SK-N-SH treated with all-trans-retinoic acid at 6 μM for 48 hours (cell line): Measurements from ENCODE around the gene COX19.

Source experiments
- ATAC-seq: fragments of 200-7000 bp; cut with Tn5 transposase; 3 replicates; pipeline ENCODE4 v1.9.1; 2020; ENCODE audit warnings: mild to moderate bottlenecking, moderate library complexity
- ARNTL ChIP-seq: fragments of 450-650 bp; formaldehyde crosslinking; IDR thresholded peaks from 2 replicates; pipeline ENCODE4 v1.5.0; 2020; ENCODE audit warnings: low read depth, mild to moderate bottlenecking, moderate library complexity, borderline replicate concordance
- CREB5 ChIP-seq: fragments of 250-450 bp; sonication (Bioruptor Pico); IDR thresholded peaks from 2 replicates; pipeline ENCODE4 v1.5.1; 2020; ENCODE audit warnings: low read depth, mild to moderate bottlenecking, moderate library complexity
- CSDC2 ChIP-seq: fragments of 250-450 bp; sonication (Bioruptor Pico); IDR thresholded peaks from 2 replicates; pipeline ENCODE4 v1.5.0; 2020; ENCODE audit warnings: mild to moderate bottlenecking, moderate library complexity
- CSRNP3 ChIP-seq: fragments of 250-450 bp; sonication (Bioruptor Pico); IDR thresholded peaks from 2 replicates; pipeline ENCODE4 v1.5.1; 2021; ENCODE audit warnings: mild to moderate bottlenecking, moderate library complexity
- ESRRG ChIP-seq: fragments of 250-450 bp; sonication (Bioruptor Pico); IDR thresholded peaks from 2 replicates; pipeline ENCODE4 v1.6.1; 2021; ENCODE audit warnings: mild to moderate bottlenecking
- ISL1 ChIP-seq: fragments of 250-450 bp; sonication (Bioruptor Pico); IDR thresholded peaks from 2 replicates; pipeline ENCODE4 v2.1.2; 2022; ENCODE audit warnings: mild to moderate bottlenecking, moderate library complexity
- OSR1 ChIP-seq: fragments of 250-450 bp; sonication (Bioruptor Pico); IDR thresholded peaks from 2 replicates; pipeline ENCODE4 v1.8.0; 2022; ENCODE audit warnings: moderate library complexity, mild to moderate bottlenecking, inconsistent platforms
- PATZ1 ChIP-seq: fragments of 250-450 bp; sonication (Bioruptor Pico); IDR thresholded peaks from 2 replicates; pipeline ENCODE4 v1.8.0; 2020; ENCODE audit warnings: mild to moderate bottlenecking, moderate library complexity, borderline replicate concordance
- POU6F1 ChIP-seq: fragments of 250-450 bp; sonication (Bioruptor Pico); IDR thresholded peaks from 2 replicates; pipeline ENCODE4 v1.8.0; 2021; ENCODE audit warnings: low read depth, mild to moderate bottlenecking, moderate library complexity, borderline replicate concordance
- PPARA ChIP-seq: fragments of 250-450 bp; sonication (Bioruptor Pico); IDR thresholded peaks from 2 replicates; pipeline ENCODE4 v1.5.0; 2020; ENCODE audit warnings: mild to moderate bottlenecking, borderline replicate concordance
- RARB ChIP-seq: fragments of 250-450 bp; sonication (Bioruptor Pico); IDR thresholded peaks from 2 replicates; pipeline ENCODE4 v1.8.0; 2021; ENCODE audit warnings: mild to moderate bottlenecking, moderate library complexity
- SNAI2 ChIP-seq: fragments of 250-450 bp; sonication (Bioruptor Pico); IDR thresholded peaks from 2 replicates; pipeline ENCODE4 v1.5.0; 2020; ENCODE audit warnings: mild to moderate bottlenecking, moderate library complexity
- TCF4 ChIP-seq: fragments of 250-450 bp; sonication (Bioruptor Pico); IDR thresholded peaks from 2 replicates; pipeline ENCODE4 v1.8.0; 2021; ENCODE audit warnings: mild to moderate bottlenecking, moderate library complexity, borderline replicate concordance
- TOX ChIP-seq: fragments of 250-450 bp; sonication (Bioruptor Pico); IDR thresholded peaks from 2 replicates; pipeline ENCODE4 v1.8.0; 2021; ENCODE audit warnings: mild to moderate bottlenecking, moderate library complexity, borderline replicate concordance
- TSHZ2 ChIP-seq: fragments of 250-450 bp; sonication (Bioruptor Pico); IDR thresholded peaks from 2 replicates; pipeline ENCODE4 v1.5.0; 2020; ENCODE audit warnings: mild to moderate bottlenecking, moderate library complexity
- ZC3H10 ChIP-seq: fragments of 250-450 bp; sonication (Bioruptor Pico); IDR thresholded peaks from 2 replicates; pipeline ENCODE4 v1.5.1; 2021; ENCODE audit warnings: mild to moderate bottlenecking, moderate library complexity
- ZFP3 ChIP-seq: fragments of 250-450 bp; sonication (Bioruptor Pico); IDR thresholded peaks from 2 replicates; pipeline ENCODE4 v1.5.0; 2020; ENCODE audit warnings: mild to moderate bottlenecking, moderate library complexity
- ZFP30 ChIP-seq: fragments of 450-650 bp; formaldehyde crosslinking; IDR thresholded peaks from 2 replicates; pipeline ENCODE4 v1.5.0; 2022; ENCODE audit warnings: mild to moderate bottlenecking, moderate library complexity
- ZNF565 ChIP-seq: fragments of 450-650 bp; formaldehyde crosslinking; conservative IDR thresholded peaks from 2 replicates; pipeline ENCODE4 v1.5.0; 2020; ENCODE audit warnings: low read depth, mild to moderate bottlenecking, moderate library complexity
- ZNF70 ChIP-seq: fragments of 450-650 bp; formaldehyde crosslinking; IDR thresholded peaks from 2 replicates; pipeline ENCODE4 v1.5.0; 2020; ENCODE audit warnings: mild to moderate bottlenecking, moderate library complexity

The COX19 gene

DNA sequence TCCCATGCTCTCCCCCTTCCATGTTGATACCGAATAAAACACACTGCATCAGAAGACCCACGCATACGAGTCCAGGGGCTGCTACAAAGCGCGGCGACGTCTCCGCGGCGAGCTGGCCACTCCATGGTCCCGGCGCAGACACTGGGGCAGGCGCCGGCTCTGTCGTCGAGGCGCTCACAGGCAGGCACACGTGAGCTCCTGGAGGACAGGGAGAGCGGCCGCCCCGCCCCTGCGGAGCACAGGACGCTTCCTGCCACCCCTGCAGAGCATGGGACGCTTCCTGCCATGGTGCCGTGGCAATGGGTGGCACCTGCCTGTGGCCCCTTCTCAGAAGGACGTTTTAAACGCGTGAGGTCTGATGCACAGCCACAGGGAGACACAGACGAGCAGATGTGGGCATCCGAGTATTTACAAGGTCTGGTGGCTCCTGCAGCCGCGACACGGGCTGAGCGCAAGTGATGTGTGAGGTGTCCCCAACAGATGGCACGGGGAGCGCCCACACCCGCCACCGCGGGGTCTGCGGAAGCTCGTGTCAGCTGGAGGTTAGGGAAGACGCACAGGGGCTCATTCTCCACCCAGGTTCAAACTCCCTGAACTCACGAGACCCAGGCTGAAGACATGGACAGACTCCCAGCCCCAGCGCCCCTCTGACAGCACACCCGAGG lies 47.6 kb upstream of the COX19 start:
- TF ChIP-seq ZFP30 (CRISPR knock-in tag) = no peak
- TF ChIP-seq TOX (CRISPR knock-in tag) = no peak
- TF ChIP-seq ISL1 = no peak
- TF ChIP-seq CREB5 (CRISPR knock-in tag) = no peak
- TF ChIP-seq TCF4 (CRISPR knock-in tag) = no peak
- no peak for TF ChIP-seq PATZ1
- no peak for TF ChIP-seq RARB (CRISPR knock-in tag)
- no peak for TF ChIP-seq SNAI2
- TF ChIP-seq ZNF565 (CRISPR knock-in tag) = no peak
- TF ChIP-seq ZFP3 = no peak
- TF ChIP-seq ARNTL (CRISPR knock-in tag) = no peak
- TF ChIP-seq, all 23 proteins: peak for 0
- no peak for ATAC-seq

DNA sequence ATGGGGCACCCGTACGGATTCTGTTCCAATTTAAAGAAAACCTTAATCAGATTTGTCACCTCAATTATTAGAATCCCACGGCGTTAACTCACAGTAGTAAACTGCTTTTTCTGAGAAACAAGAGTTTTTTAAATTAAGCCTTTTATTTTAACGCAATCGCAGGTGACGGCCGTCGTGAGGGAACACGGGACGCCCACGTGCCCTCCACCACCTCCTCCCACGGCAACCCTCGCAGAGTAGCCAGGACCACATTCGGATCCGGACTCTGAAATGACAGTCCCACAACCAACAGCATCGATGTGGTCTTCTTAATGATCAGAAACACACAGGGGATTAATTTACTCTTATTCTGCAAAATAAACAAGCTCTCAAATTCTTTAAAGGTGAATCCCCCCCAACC lies 47.0 kb upstream of the COX19 start:
- TF ChIP-seq ZFP3 (no peak), CSDC2 (CRISPR knock-in tag) (no peak), ESRRG (no peak), POU6F1 (no peak), CSRNP3 (no peak), SNAI2 (no peak), ISL1 (no peak), TSHZ2 (no peak), ZNF70 (CRISPR knock-in tag) (no peak), PPARA (CRISPR knock-in tag) (no peak), ZC3H10 (CRISPR knock-in tag) (no peak), TCF4 (CRISPR knock-in tag) (no peak), ARNTL (CRISPR knock-in tag) (no peak)
- ATAC-seq = no peak

DNA sequence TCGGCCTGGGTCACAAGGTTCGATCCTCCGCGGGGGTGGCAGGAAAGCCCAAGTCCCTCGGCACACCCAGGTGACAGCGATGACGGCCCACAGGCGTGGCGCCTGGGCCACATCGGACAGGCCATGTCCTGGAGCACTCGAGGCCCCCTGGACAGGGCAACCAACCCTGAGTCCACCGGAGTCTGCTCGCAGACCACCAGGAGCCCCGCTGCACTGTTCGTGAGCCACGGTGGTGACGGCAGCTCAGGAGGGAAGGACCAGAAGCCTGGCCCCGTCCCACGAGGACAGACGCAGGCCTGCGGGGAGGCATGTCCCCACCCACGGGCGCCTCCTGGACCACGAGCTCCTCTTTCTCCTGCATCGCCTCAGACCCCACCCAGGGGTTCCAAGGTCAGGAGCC lies 46.6 kb upstream of the COX19 start:
- ATAC-seq = no peak
- TF ChIP-seq TOX (CRISPR knock-in tag) = no peak
- TF ChIP-seq OSR1 (CRISPR knock-in tag) = no peak
- no peak for TF ChIP-seq SNAI2
- TF ChIP-seq ZNF565 (CRISPR knock-in tag) = no peak
- TF ChIP-seq RARB (CRISPR knock-in tag) = no peak
- no peak for TF ChIP-seq ISL1
- TF ChIP-seq PATZ1 = no peak
- no peak for TF ChIP-seq TSHZ2
- no peak for TF ChIP-seq ARNTL (CRISPR knock-in tag)
- no peak for TF ChIP-seq CSDC2 (CRISPR knock-in tag)
- no peak for TF ChIP-seq ZNF70 (CRISPR knock-in tag)
- no peak for TF ChIP-seq PPARA (CRISPR knock-in tag)
- TF ChIP-seq, all 23 proteins: peak for 0
